ENCODE measurements around the gene CYP27C1. TPM values are rescaled to one million over a fixed set of nuclear protein-coding genes. Genes with fewer than 3 reads are reported as not detected.

The CYP27C1 gene
- total and polyA plus RNA-seq, 2 of the 13 experiments (the other 11 are each of a cell fraction or from before 2014, with no cell fraction given), result not detected

DNA sequence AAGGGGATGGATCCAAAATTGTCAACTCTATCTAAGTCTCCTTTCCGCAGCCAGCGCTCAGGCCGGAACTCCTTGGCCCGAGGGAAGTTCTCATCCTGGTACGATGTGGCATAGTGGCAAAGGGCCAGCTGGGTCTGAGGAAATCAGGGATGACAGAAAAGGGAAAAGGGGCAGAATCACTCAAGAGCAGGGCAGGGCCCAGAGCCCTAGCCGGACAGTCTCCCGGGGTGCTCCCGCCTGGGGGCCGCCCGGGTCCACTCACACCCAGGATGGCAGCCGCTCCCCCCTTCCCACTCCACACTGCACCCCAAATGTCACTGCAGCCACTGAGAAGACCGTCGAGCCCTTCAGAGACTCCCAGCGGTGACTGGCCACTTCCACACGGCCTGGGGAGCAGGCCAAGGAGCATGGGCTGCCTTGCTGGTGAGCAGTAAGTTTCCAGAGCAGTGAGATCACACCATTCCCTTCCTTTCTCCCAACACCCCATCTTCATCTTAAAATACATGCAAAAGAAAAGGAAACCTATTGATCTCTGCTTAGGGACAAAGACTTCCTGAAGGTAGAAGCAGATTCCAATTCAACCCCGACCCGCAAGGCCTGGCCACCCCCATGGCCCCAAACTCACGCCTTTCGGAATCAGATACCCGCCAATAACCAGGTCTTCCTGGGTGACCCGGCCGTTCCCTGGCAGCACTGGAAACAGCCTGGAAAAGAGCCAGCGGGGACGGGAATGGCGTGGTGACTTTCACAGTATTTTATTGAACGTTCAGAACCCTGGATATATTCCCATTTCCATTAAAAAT lies 26.7 kb downstream of the CYP27C1 start:
- Histone ChIP-seq H3K9ac (ENCODE audit: insufficient read depth, low read depth, low read length) (no peak overlapping the region), H3K4me2 (ENCODE audit: low read depth, low read length) (no peak overlapping the region), H3K27ac (ENCODE audit: extremely low read length, insufficient read depth, low read length) (no peak overlapping the region), H4K20me1 (ENCODE audit: insufficient read depth, low read length) (no peaks in the 10 kb centered on the region), H3K4me1 (ENCODE audit: insufficient read depth, low read length) (peaks cover 20% of the 10 kb centered on the region), H3K36me3 (replicated peaks in 1 of 2; ENCODE audit: control insufficient read depth in 1 of 2, insufficient read depth in 2 of 2, low read length in 2 of 2) (no peaks in the 10 kb centered on the region), H3K9me3 (ENCODE audit: low read length) (no peaks in the 10 kb centered on the region), H3K79me2 (ENCODE audit: insufficient read depth, low read length) (no peaks in the 10 kb centered on the region), H2AFZ (ENCODE audit: low read length) (no peak overlapping the region), H3K27me3 (ENCODE audit: control insufficient read depth in 1 of 2, insufficient read depth in 2 of 2, low read length in 2 of 2) (peaks cover 2 to 38% of the 10 kb centered on the region in 2 experiments; a peak in 2 of 5 replicates), H3K4me3 (replicated peaks in 1 of 3; ENCODE audit: insufficient read depth in 1 of 3, low read depth in 2 of 3, low read length in 3 of 3) (no peak overlapping the region)
- POLR2A ChIA-PET, result no interaction called here
- BruUV-seq (replicated peaks), result no TSS peak
- TF ChIP-seq YY1 (IDR thresholded peaks at IDR 0.05; ENCODE audit: insufficient read depth, insufficient replicate concordance, low read depth, low read length), result no peak
- TF ChIP-seq DPF2 (CRISPR knock-in tag; IDR thresholded peaks at IDR 0.05; ENCODE audit: borderline replicate concordance, low read depth), result no peak
- TF ChIP-seq ZBTB7B (CRISPR knock-in tag; IDR thresholded peaks at IDR 0.05), result no peak
- TF ChIP-seq ZNF232 (CRISPR knock-in tag; IDR thresholded peaks at IDR 0.05; ENCODE audit: borderline replicate concordance), result no peak
- TF ChIP-seq ZNF256 (CRISPR knock-in tag; conservative IDR thresholded peaks at IDR 0.05), result no peak
- TF ChIP-seq HNRNPLL (IDR thresholded peaks at IDR 0.05; ENCODE audit: low read depth, low read length, poor library complexity, severe bottlenecking), result no peak
- TF ChIP-seq PHF5A (CRISPR knock-in tag; IDR thresholded peaks at IDR 0.05; ENCODE audit: low read depth, unreplicated experiment), result no peak
- no peak for TF ChIP-seq ZNF776 (CRISPR knock-in tag; IDR thresholded peaks at IDR 0.05)
- TF ChIP-seq KDM1A (CRISPR knock-in tag; IDR thresholded peaks at IDR 0.05), result no peak
- TF ChIP-seq, protein P1, sequence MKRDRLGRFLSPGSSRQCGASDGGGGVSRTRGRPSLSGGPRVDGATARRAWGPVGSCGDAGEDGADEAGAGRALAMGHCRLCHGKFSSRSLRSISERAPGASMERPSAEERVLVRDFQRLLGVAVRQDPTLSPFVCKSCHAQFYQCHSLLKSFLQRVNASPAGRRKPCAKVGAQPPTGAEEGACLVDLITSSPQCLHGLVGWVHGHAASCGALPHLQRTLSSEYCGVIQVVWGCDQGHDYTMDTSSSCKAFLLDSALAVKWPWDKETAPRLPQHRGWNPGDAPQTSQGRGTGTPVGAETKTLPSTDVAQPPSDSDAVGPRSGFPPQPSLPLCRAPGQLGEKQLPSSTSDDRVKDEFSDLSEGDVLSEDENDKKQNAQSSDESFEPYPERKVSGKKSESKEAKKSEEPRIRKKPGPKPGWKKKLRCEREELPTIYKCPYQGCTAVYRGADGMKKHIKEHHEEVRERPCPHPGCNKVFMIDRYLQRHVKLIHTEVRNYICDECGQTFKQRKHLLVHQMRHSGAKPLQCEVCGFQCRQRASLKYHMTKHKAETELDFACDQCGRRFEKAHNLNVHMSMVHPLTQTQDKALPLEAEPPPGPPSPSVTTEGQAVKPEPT (CRISPR knock-in tag; IDR thresholded peaks at IDR 0.05; ENCODE audit: low read depth), result no peak
- no peak for TF ChIP-seq IKZF1 (IDR thresholded peaks at IDR 0.05)
- no peak for TF ChIP-seq ZNF629 (CRISPR knock-in tag; conservative IDR thresholded peaks at IDR 0.05)
- TF ChIP-seq MIXL1 (CRISPR knock-in tag; IDR thresholded peaks at IDR 0.05), result no peak
- TF ChIP-seq, protein P2, sequence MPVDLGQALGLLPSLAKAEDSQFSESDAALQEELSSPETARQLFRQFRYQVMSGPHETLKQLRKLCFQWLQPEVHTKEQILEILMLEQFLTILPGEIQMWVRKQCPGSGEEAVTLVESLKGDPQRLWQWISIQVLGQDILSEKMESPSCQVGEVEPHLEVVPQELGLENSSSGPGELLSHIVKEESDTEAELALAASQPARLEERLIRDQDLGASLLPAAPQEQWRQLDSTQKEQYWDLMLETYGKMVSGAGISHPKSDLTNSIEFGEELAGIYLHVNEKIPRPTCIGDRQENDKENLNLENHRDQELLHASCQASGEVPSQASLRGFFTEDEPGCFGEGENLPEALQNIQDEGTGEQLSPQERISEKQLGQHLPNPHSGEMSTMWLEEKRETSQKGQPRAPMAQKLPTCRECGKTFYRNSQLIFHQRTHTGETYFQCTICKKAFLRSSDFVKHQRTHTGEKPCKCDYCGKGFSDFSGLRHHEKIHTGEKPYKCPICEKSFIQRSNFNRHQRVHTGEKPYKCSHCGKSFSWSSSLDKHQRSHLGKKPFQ (CRISPR knock-in tag; IDR thresholded peaks at IDR 0.05; ENCODE audit: insufficient replicate concordance), result no peak
- TF ChIP-seq SETDB1 (CRISPR knock-in tag; IDR thresholded peaks at IDR 0.05; ENCODE audit: borderline replicate concordance), result no peak
- TF ChIP-seq TBX2 (CRISPR knock-in tag; IDR thresholded peaks at IDR 0.05; ENCODE audit: borderline replicate concordance), result no peak
- intact Hi-C loops (cut with micrococcal nuclease; ENCODE audit: unreplicated experiment), result no loop called here
- ATAC-seq (no peak), DNase-seq (ENCODE audit: low spot score) (no peak), FAIRE-seq (no peak)
- WGBS (ENCODE audit: low lambda C conversion rate), result 55% methylated on average over 26 of the region's 26 CpGs
- in situ Hi-C loops (cut with HindIII; ENCODE audit: extremely low pct_ligation_motif_present, low pct_unique_long_range_greater_than_20kb), result no loop called here
- CTCF ChIA-PET (ENCODE audit: low intra/inter-chr PET ratio, low total read pairs), result no interaction called here

Data from HepG2 (cell line).